Measurements from ENCODE around the gene MAP3K2.

The MAP3K2 gene

DNA sequence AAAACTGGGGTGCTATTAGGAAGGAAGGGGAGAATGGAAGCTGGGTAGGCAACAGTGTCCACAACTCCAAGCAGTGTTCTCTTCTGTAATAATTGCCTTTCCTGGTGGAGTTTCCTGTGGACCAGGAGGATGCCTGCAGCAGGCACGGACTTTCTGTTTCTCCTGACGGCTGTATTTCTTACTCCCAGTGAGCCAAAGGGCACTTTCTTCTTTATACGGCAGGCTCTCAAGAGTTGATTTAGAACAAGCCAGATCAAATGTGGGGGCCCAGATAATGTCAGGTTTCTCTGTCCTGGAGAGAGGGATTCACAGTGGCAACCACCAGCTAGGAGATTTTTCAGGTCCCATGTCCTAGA is 17.5 kb upstream of the MAP3K2 start:
- no peak for DNase-seq

DNA sequence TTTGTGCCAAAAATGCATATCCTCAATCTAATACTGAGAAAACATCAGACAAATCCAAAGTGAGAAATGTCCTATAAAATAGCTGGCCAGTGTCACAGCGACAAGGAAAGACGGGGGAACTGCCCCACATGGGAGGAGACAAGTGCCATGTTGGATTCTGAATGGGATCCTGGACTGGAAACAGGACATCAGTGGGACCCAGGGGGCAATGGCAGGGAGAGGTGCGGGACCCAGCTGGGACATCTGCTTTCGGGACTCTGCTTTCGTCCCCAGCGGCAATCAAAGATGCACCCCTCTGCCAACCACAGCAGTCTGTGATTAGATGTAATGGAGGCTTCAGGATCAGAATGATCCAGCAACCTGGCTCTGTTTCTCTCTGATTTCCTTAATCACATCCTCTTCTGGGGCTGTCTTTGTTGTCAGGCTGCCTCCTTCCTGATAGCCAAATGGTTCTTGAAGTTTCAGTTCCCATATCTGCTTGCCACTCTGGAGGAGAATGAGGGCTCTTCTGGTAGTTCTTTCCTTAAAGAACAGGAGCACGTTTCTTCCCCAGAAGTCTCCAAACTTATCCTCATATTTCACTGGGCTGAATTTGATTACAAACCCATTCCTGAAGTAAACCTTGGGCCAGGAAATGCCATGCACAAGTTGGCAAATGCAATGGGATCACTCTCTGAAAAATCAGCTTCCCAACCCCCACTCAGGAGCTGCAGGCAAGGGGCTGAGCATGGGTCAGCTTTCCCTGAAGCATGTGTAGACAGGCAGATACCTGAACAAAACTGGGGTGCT is 16.9 kb upstream of the MAP3K2 start:
- no peak for DNase-seq

DNA sequence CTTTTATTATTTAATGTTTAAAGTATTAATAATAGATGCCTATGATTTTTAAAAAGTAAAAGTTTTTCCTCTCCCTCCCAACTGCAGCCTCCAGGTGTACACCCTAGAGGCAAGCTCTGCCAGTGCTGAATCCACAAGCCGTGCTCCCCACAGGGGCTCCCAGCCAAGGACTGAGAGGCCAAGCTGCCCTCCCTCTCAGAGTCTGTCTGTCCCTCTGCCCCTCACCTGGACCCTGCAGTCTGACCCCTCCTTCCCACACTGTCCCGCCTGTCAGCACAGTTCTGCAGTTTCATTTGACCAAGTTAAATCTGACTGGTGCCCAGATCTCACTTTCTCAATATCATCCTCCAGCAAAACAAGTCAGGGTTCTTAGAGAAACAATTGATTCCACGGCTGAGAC is 15.7 kb upstream of the MAP3K2 start:
- DNase-seq: no peak

DNA sequence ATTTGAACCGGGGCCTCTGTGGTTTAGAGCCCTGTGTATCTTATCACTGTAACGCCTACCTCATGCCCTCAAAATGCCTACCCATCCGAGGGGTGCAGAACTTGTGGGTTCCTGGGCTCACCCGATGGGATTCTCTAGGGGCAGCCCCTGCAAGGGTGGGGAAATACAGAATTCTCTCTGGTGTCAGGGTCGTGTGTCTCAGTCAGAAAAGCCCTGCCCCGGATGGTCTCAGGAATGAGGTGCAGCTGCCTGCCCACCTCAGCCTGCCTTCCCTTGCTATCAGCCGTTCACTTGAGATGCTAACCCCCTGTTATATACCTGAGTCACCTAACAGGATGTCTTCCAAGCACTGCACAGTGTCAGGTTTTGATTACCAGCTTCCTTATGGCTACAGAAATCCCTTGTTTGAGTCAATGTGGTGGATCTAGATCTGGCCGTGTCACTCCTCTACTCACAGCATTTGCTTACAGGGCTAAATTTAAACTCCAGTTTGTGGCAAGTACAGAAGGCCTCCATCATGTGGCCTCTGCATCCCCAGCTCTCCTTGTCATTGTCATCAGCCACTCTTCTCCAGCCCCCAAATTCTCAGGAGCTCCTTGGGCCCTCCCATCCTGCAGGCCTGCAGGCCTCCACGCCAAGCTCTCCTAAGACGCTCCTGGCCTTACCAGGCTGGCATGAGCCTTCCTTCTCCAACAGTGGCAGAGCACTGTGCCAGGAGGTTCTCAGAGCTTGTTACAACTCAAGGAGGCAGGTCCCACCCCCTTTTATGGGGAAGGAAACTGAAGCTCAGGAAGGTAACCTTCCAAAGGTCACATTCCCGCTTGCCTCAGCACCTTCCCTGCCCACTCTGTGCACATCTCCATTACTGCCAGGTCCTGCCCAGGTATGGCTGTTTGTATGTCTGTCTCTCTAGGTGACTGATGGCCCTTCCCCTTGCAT is 14.3 kb upstream of the MAP3K2 start:
- no peak for DNase-seq

DNA sequence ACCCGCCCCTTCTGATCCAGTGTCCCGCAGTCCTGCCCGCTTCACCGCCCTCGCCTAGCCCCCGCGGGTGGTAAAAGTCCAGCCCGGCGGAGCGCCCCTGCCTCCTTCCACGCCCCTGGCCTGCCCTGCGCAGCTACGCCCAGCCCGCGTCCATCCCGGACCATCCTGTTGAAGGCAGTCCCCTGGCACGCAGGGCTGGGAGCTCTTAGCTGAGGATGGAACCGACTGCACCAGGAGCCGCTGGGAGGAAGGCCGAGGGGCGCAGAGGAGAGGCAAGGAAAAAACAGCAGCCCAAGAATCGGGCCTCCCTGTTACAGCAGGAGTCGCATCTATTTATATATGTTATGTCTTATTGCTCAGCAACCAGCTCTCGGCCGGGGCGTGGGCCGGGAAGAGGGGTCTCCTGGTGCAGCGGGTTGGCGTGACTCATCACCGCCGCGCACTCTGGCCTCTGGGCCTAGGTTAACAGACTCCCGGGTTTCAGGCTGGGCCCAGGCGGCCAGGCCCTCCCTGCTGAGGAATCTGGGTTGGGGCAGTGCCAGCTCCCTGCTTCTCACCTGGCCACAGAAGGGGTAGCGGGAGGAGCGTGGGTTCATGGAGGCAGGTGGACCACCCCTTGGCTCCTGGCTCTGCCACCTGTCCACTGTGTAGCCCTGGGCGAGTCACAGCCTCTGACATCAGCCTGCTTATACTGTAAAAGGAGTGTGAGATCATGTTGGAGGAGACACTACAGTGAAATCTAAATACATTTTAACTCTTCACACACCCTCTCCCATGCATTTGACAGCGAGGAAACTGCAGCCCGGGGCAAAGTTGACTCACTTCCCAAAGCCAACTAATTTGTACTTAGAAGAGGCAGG is 13.4 kb upstream of the MAP3K2 start:
- DNase-seq: no peak

DNA sequence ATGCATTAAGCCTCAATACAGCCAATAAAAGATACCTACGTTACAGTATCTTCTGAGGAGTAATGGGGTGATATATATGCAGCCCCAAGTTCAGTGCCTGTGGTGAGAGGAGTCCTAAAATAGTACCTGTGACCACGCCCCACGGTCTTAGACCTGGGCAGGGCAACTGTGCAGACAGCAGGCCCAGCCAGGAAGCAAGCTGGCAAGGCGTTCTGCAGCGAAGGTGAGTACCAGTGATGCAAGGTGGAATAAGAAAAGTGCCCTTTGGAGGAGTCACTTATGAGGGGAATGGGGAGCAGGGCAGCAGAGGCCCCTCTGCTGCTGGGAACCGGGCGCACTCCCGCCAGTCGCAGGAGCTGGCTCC is 12.7 kb upstream of the MAP3K2 start:
- DNase-seq: no peak

DNA sequence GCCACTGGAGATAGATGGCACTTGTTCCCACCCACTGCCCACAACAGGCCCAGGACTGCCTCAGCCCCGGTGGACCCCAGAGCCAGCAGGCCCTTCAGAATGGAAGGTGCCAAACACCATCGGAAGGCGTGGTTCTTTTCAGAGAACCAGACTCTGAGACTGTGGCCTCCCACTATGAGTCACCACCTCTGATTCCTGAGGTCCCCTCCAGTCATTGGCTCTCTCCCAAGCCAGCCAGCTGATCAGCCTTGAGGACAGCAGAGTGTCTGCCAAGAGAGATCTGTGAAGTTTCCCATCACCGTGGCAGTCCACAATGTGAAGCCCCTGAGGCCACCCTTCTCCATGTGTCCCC is 10.4 kb upstream of the MAP3K2 start:
- DNase-seq: no peak

DNA sequence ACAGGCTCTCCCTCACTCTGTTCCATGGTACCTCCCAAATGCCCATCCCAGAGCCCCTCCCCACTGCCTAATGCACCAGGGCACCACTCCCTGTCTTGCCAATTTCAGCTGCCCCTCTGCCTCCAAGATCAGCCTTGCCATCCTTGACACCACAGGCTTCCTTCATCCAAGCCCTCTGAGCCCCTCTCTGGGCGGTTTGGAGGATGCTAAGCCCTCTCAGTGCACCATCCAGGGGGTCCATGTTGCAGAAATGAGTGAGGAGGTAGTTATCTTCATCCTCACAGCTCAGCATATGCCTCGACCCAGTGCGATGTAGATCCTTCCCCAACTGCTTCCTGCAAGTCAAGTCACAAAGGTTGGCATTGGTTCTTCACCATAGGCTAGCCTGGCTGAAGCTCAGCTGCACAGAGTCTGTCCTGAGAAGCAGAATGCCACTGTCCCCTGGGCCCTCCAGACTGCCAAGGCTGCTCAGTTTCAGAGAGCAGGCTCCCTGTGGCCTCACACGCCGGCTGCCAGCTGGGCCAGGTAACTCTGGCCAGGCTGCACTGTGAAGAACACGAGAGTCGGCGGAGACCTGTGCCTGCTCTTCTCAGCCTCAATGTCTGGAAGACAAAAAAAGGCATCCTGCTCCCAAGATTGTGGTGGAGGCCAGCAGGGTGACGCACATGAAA is 9.9 kb upstream of the MAP3K2 start:
- DNase-seq: no peak

DNA sequence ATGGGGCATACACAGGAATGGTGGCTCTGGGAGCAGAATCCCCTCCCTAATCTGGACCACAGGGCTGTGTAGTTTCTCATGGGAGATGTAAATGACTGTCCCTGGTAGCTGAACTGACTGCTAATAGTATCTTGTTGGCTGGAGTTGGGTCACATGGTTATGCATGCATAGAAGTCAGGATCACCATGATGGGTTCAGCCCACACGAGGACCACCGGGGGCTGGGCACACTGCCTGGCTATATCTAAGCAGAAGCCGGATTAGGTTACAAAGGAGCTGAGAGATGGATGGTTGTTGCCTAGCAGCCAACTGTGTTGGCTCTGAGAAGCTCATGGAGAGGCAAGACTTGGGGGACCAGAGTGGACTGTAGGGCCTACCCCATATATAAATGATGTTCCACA is 6.7 kb upstream of the MAP3K2 start:
- peak in 1 of 3 experiments; percentile 3 for DNase-seq

DNA sequence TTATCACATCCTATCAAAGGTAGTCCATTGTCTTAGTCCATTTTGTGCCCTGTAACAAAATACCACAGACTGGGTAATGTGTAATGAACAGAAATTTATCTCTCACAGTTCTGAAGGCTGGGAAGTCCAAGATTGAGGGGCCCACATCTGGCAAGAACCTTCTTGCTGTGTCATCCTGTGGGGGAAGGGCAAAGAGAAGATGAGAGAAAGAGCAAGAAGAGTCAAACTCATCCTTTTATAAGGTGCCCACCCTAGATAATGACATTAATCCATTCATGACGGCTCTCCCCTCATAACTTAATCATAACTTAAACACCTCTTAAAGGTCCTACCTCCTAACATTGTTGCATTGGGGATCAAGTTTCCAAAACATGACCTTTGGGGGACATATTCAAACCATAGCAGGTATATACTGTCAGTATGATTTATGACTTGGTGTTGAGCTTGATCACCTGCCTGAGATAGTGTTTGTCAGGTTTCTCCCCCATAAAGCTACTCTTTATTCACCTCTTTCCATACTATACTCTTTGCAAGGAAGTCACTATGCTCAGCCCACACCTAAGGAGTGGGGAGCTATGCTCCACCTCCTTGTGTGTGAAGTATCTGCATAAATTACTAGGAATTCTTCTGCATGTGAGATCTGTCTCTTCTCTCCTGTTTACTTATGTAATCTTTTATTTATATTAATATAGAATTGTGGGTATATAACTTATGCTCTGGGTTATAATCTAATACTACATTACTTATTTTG is 5.2 kb upstream of the MAP3K2 start:
- no peak for DNase-seq

DNA sequence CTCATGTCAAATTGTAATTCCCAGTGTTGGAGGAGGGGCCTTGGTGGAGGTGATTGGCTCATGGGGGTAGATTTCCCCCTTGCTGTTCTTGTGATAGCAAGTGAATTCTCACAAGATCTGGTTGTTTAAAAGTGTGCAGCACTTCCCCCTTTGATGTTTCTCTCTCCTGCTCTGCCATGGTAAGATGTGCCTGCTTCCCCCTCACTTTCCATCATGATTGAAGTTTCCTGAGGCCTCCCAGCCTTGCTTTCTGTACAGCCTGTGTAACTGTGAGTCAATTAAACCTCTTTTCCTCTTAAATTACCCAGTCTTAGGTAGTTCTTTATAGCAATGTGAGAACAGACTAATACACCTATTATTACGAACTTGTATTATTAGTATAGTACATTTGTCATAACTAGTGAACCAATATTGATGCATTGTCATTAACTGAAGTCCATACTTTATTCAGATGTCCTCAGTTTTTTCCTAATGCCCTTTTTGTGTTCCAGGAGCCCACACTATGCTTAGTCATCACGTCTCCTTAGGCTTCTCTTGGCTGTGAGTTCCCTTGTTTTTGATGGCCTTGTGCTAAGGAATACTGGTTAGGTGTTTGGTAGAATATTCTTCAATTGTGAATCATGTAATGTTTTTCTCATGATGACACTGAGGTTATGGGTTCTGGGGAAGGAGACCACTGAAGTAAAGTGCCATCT is 4.5 kb upstream of the MAP3K2 start:
- no peak for DNase-seq

DNA sequence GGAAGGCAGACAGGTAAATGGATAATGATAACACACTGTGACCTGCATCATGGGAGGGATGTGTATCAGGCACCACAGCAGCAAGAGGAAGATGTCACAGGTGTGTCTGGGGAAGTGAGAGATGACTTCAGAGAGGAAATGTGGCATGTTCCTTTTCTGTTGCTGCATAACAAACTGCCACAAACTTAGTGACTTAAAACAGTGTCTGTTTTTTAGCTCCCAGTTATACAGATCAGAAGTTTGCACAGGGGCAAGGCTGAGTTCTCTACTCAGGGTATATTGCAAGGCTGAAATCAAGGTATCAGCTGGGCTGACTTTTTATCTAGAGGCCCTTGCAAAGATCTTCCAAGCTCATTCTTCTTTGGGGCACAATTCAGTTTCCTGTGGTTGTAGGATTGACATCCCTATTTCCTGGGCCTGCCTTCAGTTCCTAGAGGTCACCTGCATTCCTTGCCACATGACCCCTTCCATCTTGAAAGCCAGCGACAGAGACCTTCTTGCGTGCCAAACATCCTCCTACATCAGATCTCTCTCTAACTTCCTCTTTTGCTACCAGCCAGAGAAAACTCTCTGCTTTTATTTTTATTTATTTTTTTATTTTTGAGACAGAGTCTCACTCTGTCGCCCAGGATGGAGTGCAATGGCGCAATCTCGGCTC is 2.1 kb upstream of the MAP3K2 start:
- DNase-seq: no peak

DNA sequence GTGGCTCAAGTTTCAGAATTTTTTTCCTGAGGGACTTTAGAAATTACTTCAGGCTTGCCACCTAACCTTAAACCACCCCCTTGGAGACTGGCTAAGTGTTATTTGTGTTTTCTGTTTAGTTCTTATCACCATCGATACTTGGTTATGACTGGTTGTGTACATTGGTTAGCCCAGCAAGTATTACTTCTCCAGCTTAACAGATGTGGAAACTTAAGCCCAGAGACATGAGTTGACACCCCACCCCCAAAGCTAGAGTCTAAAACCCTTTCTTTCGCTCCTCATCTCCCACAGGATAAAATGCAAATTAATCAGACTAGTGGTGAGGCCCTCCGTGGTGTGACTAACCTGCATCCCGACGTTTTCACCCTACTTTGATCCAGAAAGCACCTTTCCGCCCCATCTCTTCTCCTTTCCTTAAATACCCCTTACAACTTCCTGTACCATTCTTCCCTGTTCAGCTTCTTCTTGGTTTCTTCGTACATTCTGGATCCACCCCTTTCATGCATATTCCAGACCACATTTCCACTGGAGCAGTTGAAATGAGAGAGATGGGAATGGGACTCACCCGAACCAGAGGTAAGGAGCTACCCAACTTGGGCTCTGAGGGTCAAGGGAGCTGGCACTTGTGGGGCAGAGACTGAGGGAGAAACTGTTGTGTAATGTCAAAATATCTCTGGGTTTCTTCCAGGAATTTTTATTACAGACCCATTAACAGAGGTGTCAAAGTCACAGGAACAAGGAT is 819 bp upstream of the MAP3K2 start:
- DNase-seq: no peak

DNA sequence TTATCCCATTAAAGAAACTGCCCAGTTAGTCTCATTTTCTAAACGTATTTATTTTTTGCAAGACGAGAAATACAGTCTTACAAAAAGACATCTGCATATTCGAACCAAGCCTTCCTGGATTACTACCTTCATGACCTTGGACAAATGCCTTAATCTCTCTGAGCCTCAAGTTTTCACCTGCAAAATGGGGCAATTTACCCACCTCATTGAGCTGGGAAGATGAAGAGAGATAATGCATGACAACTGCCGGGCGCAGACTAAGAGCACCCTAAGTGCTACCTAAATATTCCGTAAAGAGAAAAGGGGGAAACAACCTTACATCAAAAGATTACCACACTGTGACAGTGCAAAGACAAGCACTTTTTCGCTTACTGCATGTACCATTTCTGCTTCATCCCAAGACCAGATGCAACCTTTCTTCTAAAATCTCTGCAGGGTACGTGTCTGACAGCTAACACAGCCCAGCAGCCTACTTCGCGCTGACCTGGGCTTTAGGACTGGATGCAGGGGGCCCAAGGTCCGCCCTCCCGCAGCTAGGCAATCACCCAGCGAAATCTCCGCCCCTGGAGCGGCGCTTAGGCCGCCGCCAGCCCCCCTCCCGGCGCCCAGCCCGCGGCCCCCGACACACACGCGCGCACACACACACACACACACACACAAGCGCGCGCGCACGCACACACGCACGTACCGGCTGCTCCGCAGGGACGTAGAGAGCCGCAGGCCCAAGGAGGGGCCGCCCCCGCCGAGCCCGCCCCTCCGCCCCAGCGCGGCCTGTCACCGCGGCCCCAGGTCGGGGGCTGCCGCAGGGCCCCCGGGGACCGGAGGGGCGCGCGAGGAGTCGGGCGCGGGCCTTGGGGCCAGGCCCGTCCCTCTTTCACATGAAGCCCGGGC is 766 bp downstream of the MAP3K2 start:
- DNase-seq: peak; percentile 82 to 88 (median 86)

DNA sequence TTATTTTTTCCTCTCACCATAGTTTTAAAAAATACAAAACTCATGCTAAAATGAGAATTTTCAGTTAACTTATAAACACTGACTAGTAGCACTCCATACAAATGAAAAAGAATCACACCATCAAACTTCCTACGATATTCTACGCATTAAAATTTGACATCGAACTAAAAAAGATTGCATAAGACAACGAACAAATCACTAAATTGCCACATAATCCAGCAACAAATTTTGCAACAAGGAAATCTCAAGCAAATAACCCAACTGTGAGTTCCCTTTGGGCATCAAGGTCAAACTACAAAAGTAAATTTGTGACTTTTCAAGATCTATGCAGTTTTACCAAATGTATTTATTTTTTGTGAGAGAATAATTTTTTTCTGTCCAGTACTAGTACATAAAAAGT is 1.5 kb downstream of the MAP3K2 start:
- no peak for DNase-seq

DNA sequence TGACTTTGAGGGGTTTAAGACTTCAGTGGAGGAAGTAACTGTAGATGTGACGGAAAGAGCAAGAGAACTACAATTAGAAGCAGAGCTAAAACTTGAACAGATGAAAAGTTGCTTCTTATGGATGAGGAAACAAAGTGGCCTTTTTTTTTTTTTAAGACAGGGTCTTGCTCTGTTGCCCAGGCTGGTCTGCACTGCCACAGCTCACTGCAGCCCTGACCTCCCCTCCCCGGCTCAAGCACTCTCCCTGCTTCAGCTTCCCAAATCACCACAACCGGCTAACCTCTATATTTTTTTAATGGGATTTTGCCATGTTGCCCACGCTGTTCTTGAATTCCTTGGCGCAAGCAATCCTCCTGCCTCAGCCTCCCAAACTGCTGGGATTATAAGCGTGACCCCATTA is 3.2 kb downstream of the MAP3K2 start:
- DNase-seq: no peak

DNA sequence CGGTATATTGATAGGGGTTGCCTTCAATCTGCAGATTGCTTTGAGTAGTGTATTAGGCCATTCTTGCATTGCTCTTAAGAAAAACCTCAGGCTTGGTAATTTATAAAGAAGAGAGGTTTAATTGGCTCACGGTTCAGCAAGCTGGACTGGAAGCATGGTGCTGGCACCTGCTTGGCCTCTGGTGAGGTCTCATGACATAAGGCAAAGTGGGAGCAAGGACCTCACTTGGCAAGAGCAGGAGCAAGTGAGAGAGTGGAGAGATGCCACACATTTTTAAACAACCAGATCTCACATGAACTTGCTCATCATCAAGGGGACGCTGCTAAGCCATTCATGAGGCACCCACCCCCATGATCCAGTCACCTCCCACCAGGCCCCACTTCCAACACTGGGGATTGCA is 4.9 kb downstream of the MAP3K2 start:
- no peak for DNase-seq

DNA sequence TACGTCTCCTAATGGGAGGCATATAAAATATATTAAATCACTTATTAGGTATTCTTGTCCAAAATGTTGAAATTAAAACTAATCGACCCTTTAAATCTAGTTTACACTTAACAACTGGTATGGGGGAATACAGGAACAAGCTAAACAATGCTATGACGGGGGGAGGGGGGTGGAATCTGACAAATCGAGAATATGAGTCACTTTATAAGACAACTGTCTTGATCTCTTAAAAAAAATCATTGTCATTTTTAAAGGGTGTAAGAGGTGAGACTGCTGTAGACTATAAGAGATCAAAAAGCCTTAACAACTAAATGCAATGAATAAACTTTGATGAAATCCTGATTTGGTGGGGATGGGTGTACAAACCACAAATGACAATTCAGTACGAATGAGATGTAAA is 6.0 kb downstream of the MAP3K2 start:
- DNase-seq: no peak

DNA sequence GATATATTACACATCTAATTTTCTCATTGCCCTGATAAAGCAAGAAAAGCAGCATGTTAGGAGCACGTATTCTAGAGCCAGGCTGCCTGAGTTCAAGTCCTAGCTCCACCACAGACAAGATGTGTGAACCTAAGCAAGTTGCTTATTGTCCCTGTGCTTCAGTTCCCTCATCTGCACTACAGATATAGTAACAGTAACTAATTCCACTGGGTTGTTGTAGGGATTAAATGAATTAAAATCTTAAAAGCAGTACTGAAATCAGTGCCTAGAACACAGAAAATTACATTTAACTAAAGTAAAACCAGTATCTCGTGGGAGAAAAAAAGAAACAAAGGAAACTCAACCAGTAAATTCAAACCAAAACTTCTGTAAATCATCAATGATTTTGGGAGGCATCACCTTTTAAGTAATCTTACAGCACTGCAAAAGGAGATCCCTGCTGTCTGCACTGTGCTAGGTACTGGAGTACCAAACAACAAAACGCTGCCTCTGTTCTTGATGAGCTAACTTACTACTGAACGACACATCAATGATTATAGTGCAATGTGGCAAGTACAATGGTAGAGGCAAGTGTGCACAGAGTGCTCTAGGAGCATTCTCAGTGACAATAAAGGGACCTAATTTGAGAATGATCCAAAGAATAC is 7.9 kb downstream of the MAP3K2 start:
- DNase-seq: no peak
